ENCODE data around the gene APCDD1. TPM values are rescaled to one million over a fixed set of nuclear protein-coding genes. Genes with fewer than 3 reads are reported as not detected.

Gene APCDD1
- total and polyA plus RNA-seq, 2 of the 8 experiments (the other 6 are each of a cell fraction or from before 2014, with no cell fraction given): 2.6 to 3.6 TPM

DNA sequence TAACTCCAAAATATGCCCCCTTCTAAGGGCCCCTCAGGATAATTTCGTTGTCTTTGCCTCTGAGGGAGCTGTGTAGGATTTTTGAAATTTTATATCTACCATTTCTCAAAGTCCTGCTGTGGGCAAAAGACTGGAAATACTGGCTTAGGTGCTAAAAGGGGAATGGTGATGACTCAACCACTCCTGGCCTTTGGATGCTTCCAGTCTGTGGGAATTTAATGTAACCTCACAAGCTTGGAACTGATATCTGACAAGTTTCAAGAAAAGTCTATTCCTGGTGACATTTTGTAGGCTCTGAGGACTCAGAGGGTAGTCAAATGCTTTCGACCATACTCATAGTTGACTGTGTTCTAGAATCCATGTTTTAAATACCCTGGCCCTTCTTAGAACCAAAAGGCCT lies 3.4 kb upstream of the APCDD1 start:
- Histone ChIP-seq H2BK5ac (ENCODE audit: low read depth, low read length) (no peak overlapping the region), H3K56ac (replicated peaks; ENCODE audit: insufficient read length, low read depth, low read length) (no peak overlapping the region), H3K79me2 (ENCODE audit: control insufficient read depth in 1 of 2, insufficient read depth in 2 of 2, low read length in 2 of 2) (no peaks in the 10 kb centered on the region), H2AFZ (ENCODE audit: low read length) (no peak overlapping the region), H3K4ac (replicated peaks; ENCODE audit: insufficient read length, low read depth, low read length) (no peak overlapping the region), H4K91ac (replicated peaks; ENCODE audit: insufficient read length, low read length) (no peak overlapping the region), H4K20me1 (replicated peaks in 1 of 2; ENCODE audit: control insufficient read depth in 1 of 2, insufficient read depth in 2 of 2, low read length in 2 of 2) (peaks cover 0 to 2% of the 10 kb centered on the region in 2 experiments), H3K27me3 (replicated peaks in 1 of 4; ENCODE audit: control insufficient read depth in 3 of 4, extremely low read depth in 1 of 4, insufficient read depth in 3 of 4, low read length in 3 of 4) (peaks cover 3 to 15% (median 12%) of the 10 kb centered on the region in 4 experiments; a peak in 6 of 7 replicates), H3K36me3 (ENCODE audit: control insufficient read depth in 2 of 4, insufficient read depth in 4 of 4, low read length in 3 of 4) (no peaks in the 10 kb centered on the region), H3K27ac (ENCODE audit: low read depth, low read length) (no peak overlapping the region), H3K4me2 (ENCODE audit: insufficient read depth in 1 of 2, low read depth in 2 of 2, low read length in 2 of 2) (no peak overlapping the region), H4K5ac (ENCODE audit: insufficient read length, low read depth, low read length) (no peak overlapping the region), H3K14ac (ENCODE audit: insufficient read length) (no peak overlapping the region), H2BK120ac (replicated peaks; ENCODE audit: low read depth, low read length) (no peak overlapping the region), H2AK5ac (ENCODE audit: low read depth, low read length) (no peak overlapping the region), H3K23ac (ENCODE audit: insufficient read length) (no peak overlapping the region), H2BK20ac (ENCODE audit: low read length) (no peak overlapping the region), H3K18ac (ENCODE audit: extremely low read depth, low read length) (no peak overlapping the region), H3K4me1 (replicated peaks in 1 of 4; ENCODE audit: control insufficient read depth in 3 of 4, insufficient read depth in 4 of 4, low read length in 3 of 4) (peaks cover 0 to 9% (median 5%) of the 10 kb centered on the region in 4 experiments; a peak in 6 of 7 replicates), H3K9me3 (ENCODE audit: insufficient read depth in 2 of 2, low read depth in 1 of 2, low read length in 1 of 2) (no peaks in the 10 kb centered on the region), H2BK15ac (ENCODE audit: low read length) (no peak overlapping the region), H2BK12ac (ENCODE audit: low read depth, low read length) (no peak overlapping the region), H3K23me2 (ENCODE audit: low read depth, low read length) (peaks cover 7% of the 10 kb centered on the region; the same call in 1 of the 2 replicates), H3K4me3 (ENCODE audit: extremely low read depth in 1 of 4, insufficient read depth in 2 of 4, low read depth in 3 of 4, low read length in 4 of 4) (no peak overlapping the region), H3K79me1 (ENCODE audit: low read depth, low read length) (no peaks in the 10 kb centered on the region), H4K8ac (ENCODE audit: extremely low read depth, insufficient read depth, low read length) (no peak overlapping the region), H3K9ac (replicated peaks in 1 of 4; ENCODE audit: extremely low read depth in 1 of 4, low read depth in 3 of 4, low read length in 3 of 4) (no peak overlapping the region)
- POLR2A ChIA-PET (ENCODE audit: partially characterized antibody): no interaction called here
- CTCF ChIA-PET (ENCODE audit: partially characterized antibody): interaction anchor here (0.6 to 1.1 kb wide), 4 partner anchors 11 to 49 kb away, joined by 3 to 6 read pairs (median 3); no protein-coding TSS in a partner anchor
- DNase-seq (ENCODE audit: low read depth in 1 of 2, low spot score in 2 of 2) (no peak), FAIRE-seq (no peak)
- TF ChIP-seq SP4 (IDR thresholded peaks at IDR 0.05; ENCODE audit: low read length): no peak
- no peak for TF ChIP-seq HDAC2 (IDR thresholded peaks at IDR 0.05; ENCODE audit: borderline replicate concordance in 1 of 2, low read depth in 2 of 2, low read length in 2 of 2)
- TF ChIP-seq BCL11A (IDR thresholded peaks at IDR 0.05; ENCODE audit: low read depth in 2 of 2, low read length in 2 of 2): no peak
- 86% methylated on average over 2 of the region's 2 CpGs; no CpG with 5 or more reads in 1 of the 2 experiments for WGBS, 2 experiments (ENCODE audit: extremely low coverage in 1 of 2, insufficient coverage in 1 of 2, insufficient read length in 1 of 2, insufficient replicate concordance in 2 of 2, low coverage in 1 of 2, low lambda C conversion rate in 2 of 2, missing lambda C conversion rate in 1 of 2)

Data from H1 (cell line).